NCI-H82 (cell line): Measurements from ENCODE around the gene AP3B2.
"Not testable (repeated sequence)": the region's sequence is repeated elsewhere in the genome, so short reads cannot be mapped to it uniquely, and the experiment has no call there.

Experiments used
- DNase-seq: peaks from one replicate; lab custom pipeline; 2025; lab: John Stamatoyannopoulos, UW

Gene AP3B2, protein sequence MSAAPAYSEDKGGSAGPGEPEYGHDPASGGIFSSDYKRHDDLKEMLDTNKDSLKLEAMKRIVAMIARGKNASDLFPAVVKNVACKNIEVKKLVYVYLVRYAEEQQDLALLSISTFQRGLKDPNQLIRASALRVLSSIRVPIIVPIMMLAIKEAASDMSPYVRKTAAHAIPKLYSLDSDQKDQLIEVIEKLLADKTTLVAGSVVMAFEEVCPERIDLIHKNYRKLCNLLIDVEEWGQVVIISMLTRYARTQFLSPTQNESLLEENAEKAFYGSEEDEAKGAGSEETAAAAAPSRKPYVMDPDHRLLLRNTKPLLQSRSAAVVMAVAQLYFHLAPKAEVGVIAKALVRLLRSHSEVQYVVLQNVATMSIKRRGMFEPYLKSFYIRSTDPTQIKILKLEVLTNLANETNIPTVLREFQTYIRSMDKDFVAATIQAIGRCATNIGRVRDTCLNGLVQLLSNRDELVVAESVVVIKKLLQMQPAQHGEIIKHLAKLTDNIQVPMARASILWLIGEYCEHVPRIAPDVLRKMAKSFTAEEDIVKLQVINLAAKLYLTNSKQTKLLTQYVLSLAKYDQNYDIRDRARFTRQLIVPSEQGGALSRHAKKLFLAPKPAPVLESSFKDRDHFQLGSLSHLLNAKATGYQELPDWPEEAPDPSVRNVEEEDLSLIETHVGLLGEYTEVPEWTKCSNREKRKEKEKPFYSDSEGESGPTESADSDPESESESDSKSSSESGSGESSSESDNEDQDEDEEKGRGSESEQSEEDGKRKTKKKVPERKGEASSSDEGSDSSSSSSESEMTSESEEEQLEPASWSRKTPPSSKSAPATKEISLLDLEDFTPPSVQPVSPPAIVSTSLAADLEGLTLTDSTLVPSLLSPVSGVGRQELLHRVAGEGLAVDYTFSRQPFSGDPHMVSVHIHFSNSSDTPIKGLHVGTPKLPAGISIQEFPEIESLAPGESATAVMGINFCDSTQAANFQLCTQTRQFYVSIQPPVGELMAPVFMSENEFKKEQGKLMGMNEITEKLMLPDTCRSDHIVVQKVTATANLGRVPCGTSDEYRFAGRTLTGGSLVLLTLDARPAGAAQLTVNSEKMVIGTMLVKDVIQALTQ

DNA sequence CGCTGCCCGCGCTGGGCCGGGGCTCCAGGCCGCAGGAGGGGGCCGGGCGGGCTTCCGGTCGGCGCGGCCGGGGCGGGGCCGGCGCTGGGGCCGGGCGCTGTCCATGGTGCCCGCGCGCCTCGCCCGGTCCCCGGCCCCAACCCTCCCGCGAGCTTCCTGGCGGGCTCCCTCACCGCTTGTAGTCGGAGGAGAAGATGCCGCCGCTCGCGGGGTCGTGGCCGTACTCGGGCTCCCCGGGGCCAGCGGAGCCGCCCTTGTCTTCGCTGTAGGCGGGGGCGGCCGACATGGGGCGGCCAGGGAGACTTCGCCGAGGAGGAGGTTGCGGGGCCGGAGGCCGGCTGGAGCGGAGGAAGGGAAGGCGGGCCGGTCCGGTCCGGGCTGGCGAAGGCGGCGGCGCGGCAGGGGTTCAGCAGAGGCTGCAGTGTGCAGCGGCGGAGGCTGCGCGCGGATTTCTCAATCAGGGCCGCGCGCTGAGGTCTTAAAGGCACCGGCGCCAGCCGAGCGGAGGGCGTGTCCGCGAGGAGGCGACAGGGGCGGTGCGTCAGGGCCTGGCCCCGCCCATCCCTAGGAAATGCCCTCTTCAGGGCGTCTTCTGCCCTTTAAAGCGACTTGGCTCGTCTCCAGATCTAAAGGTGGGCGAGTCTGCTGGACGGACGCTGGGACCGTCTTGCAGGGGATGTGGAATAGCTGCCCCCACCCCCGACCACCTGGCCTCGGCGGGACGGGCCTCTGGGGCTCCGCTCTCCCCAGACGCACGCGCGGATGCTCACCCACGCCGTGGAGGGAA is at the start of gene AP3B2:
TSS of gene AP3B2 (minus strand) at position 455 of the 787 bp plus-strand sequence. CDS start at position 286, 169 bp downstream.
- DNase-seq: peak; percentile 96

- no peak for DNase-seq
Observed at GRCh38 chr15:82751308-82751707, 41.6 kb upstream of the AP3B2 start.

GRCh38 chr15:82750831-82751180 is 41.1 kb upstream of the AP3B2 start:
- peak; percentile 54 for DNase-seq

DNA sequence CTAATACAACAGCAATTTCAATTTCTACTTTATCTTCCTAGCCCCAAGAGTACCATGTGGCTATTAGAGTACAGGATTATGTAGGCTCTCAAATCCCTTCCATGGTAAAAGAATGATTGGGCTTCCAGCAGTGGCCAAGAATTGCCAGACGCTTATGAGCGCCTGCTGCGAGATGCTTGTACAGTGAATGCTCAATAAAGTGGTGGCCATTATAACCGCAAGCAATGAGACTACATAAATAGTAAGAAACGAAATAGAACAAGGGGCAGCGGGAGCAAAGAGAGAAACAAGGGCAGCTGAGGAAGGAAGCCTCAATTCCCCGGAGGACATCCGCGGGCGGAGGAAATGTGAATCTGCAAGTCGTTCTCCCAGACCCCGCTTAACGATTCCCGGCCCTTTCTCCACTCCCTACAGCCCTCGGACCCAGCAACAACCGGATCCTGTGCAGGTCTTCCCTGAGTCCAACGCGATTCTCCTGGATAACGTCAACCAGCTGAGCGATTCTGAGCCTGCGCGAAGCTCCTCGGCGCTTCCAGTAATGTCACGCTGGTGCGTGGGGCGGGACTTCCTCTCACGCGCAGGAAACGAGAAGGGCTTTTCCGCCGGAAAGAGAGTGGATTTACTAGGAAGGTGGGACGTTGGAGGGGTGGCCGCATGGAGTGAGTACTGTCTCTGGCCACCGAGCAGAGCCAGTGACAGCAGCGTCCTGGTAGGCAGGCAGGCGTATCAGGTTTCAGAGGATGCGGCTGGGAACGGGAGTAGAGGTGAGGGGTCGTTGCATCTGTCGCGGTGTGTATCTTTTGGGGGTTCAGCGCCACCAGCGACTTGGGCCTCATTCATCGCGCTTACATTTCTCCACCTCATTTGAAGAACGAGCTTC is 40.5 kb upstream of the AP3B2 start:
- peak; percentile 98 for DNase-seq

- no peak for DNase-seq
Observed at GRCh38 chr15:82748315-82748714, 38.6 kb upstream of the AP3B2 start.

GRCh38 chr15:82743810-82744209 is 34.1 kb upstream of the AP3B2 start:
- DNase-seq: no peak

- DNase-seq: no peak
Observed at GRCh38 chr15:82742134-82742533, 32.5 kb upstream of the AP3B2 start.

DNA sequence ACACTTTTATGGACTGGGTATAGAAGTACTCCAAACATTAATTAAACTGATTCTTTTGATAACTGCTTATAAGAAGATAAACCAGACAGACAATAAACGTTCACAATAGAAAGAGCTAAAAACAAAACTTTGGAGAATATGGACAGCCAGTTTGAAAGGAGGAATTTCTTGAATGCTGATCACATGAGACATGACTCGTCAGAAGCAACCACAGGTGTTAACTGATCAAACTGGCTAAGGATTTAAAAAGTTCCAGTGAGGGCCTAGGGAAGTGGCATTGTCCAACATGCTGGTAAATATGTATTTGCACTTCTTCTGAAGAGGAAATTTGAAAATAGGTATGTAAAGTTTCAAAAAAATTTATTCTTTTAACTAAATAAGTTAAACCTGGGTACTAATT is 29.4 kb upstream of the AP3B2 start:
- DNase-seq: no peak

DNA sequence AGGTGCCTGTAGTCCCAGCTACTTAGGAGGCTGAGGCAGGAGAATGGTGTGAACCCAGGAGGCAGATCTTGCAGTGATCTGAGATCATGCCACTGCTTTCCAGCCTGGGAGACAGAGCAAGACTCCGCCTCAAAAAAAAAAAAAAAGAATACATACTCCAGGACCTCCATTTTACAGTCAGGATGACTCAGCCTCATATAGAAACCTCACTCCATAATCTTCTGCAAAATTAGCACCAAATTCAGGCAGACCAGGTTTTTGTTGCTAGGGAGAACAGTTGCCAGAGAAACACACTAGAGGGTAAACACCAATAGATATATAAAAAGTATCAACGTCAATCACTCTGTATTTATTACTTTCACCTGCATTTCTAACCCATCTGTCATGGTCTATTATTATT is 28.3 kb upstream of the AP3B2 start:
- no peak for DNase-seq

GRCh38 chr15:82731527-82731926 is 21.9 kb upstream of the AP3B2 start:
- DNase-seq: no peak

DNA sequence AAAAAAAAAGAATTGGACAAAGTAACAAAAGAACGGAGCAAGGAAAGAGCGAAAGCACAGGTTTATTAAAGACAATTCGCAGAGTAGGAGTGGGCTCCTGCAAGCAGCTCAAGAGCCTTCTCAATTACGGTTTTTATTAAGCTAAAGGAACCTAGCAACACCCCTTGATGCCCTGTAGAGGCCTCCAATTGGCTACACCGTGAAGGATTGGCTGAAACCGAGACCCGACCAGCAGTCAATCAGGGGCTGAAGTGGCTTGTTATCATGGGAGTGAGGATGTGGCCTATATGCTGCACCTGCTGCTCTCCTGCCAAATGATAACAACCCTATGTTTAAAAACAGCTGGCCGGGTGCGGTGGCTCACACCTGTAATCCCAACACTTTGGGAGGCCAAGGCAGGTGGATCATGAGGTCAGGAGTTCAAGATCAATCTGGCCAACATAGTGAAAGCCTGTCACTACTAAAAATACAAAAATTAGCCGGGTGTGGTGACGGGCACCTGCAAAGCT is 20.4 kb upstream of the AP3B2 start:
- DNase-seq: no peak

DNA sequence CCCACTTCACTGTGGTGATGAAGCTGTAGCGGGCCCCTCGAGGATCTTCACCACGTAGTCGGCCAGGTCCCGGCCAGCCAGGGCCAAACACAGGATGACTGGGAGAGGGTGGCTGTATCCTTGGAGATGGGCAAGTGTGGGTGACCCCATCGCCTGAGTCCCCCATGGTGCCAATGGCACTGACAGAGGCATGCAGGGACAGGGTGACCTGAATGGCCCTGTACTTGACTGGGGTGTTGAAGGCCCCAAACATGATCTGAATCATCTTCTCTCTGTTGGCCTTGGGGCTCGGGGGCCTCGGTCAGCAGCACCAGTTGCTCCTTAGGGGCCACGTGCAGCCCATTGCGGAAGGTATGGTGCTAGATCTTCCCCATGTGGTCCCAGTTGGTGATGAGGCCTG is 17.1 kb upstream of the AP3B2 start:
- DNase-seq: no peak

DNA sequence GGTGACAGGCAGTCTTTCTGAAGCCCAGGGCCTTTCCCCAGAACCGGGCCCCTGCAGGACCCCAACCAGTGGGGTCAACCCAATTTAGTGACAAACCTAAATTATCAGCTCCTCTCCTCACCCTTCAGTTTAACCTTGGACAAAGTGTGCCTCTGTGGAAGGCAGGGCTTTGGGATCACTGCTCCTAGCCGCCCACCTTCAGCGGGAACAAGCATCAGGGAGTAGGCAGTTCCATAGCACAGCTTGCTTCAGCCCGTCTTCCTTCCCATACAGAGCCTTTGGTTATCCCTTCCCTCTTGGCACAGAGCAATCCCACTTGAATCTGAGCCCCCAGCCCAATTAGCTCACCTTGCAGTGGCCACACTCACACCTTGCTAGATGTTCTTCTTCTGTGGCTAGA is 5.3 kb upstream of the AP3B2 start:
- no peak for DNase-seq

DNA sequence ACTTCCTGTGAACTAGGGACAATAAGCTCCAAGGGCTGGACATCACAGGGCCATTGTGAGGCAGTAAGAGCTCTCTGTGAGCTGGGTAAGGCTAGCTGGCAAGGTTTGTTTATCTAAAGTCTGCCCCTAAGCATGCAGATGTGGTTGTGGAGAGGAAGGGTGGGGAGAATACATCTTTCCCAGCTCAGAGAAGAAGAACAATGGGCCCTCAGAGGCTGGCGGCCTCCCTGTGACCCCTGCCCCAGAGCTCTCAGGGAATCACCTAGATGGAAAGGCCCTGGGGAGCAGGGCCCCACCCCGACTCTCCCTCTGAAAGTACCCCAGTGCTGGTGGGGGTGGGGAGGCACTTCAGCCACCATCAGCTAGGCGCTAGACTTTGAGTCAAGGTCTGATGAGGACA is 4.3 kb upstream of the AP3B2 start:
- no peak for DNase-seq

- DNase-seq: no peak
Observed at GRCh38 chr15:82712036-82712435, 2.4 kb upstream of the AP3B2 start.

GRCh38 chr15:82710926-82711490 is 1.3 kb upstream of the AP3B2 start:
- no peak for DNase-seq

- no peak for DNase-seq
Observed at GRCh38 chr15:82710208-82710555, 507 bp upstream of the AP3B2 start.

GRCh38 chr15:82709081-82709420 is 624 bp downstream of the AP3B2 start:
- DNase-seq: peak; percentile 57

GRCh38 chr15:82705856-82706255 is 3.8 kb downstream of the AP3B2 start:
- not testable (repeated sequence) for DNase-seq

DNA sequence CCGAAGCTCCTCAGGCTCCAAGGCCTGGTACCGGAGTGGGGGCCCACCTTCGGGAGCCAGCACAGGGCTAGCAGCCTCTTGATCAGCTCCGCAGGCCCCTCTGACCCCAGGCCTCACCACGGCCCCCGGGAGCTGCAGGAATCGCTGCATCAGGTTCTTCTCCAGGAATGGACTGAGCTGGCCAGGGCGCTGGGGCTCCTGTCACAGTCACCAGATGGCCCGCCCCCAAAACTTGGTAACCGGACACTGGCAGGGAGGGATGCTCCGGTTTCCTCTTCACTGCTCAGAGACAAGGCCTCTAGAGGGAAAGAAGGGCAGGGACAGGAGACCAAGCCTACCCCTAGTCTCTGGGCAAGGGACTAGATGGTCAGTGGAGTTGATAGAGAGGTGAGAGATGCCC is 9.9 kb downstream of the AP3B2 start:
- DNase-seq: no peak
